ENCODE data around the gene SHF. TPM values are rescaled to one million over a fixed set of nuclear protein-coding genes. Genes with fewer than 3 reads are reported as not detected.

Gene SHF
- total and polyA plus RNA-seq, 2 of the 8 experiments (the other 6 are each of a cell fraction or from before 2014, with no cell fraction given) = 13.1 to 26.7 TPM

- H3K9ac ChIP-seq (replicated peaks in 1 of 4; ENCODE audit: extremely low read depth in 1 of 4, low read depth in 3 of 4, low read length in 3 of 4) = no peak overlapping the region
- CTCF ChIA-PET (ENCODE audit: partially characterized antibody) = interaction anchor here (0.8 to 10.1 kb wide), 6 partner anchors 9 to 131 kb away, joined by 3 to 57 read pairs (median 5); no protein-coding TSS in a partner anchor
Measured at GRCh38 chr15:45146405-45146804, 41.4 kb downstream of the SHF start.

More at GRCh38 chr15:45146405-45146804, 41.4 kb downstream of the SHF start:
- Histone ChIP-seq H2AK5ac (ENCODE audit: low read depth, low read length) (no peak overlapping the region), H3K9me3 (ENCODE audit: insufficient read depth in 2 of 2, low read depth in 1 of 2, low read length in 1 of 2) (no peaks in the 10 kb centered on the region), H3K27ac (ENCODE audit: low read depth, low read length) (no peak overlapping the region), H3K36me3 (ENCODE audit: control insufficient read depth in 2 of 4, insufficient read depth in 4 of 4, low read length in 3 of 4) (no peaks in the 10 kb centered on the region), H2BK20ac (ENCODE audit: low read length) (no peak overlapping the region), H3K14ac (ENCODE audit: insufficient read length) (no peak overlapping the region), H3K4me2 (ENCODE audit: insufficient read depth in 1 of 2, low read depth in 2 of 2, low read length in 2 of 2) (no peak overlapping the region), H3K79me2 (ENCODE audit: control insufficient read depth in 1 of 2, insufficient read depth in 2 of 2, low read length in 2 of 2) (no peaks in the 10 kb centered on the region), H4K20me1 (replicated peaks in 1 of 2; ENCODE audit: control insufficient read depth in 1 of 2, insufficient read depth in 2 of 2, low read length in 2 of 2) (no peaks in the 10 kb centered on the region), H3K4ac (replicated peaks; ENCODE audit: insufficient read length, low read depth, low read length) (no peak overlapping the region), H3K56ac (replicated peaks; ENCODE audit: insufficient read length, low read depth, low read length) (no peak overlapping the region), H2BK15ac (ENCODE audit: low read length) (no peak overlapping the region), H4K91ac (replicated peaks; ENCODE audit: insufficient read length, low read length) (no peak overlapping the region), H3K79me1 (ENCODE audit: low read depth, low read length) (no peaks in the 10 kb centered on the region; the same call in 1 of the 2 replicates), H2AFZ (ENCODE audit: low read length) (no peak overlapping the region), H3K18ac (ENCODE audit: extremely low read depth, low read length) (no peak overlapping the region), H2BK5ac (ENCODE audit: low read depth, low read length) (no peak overlapping the region), H4K8ac (ENCODE audit: extremely low read depth, insufficient read depth, low read length) (no peak overlapping the region), H3K27me3 (replicated peaks in 1 of 4; ENCODE audit: control insufficient read depth in 3 of 4, extremely low read depth in 1 of 4, insufficient read depth in 3 of 4, low read length in 3 of 4) (no peaks in the 10 kb centered on the region; a peak in 1 of 7 replicates), H3K23me2 (ENCODE audit: low read depth, low read length) (no peaks in the 10 kb centered on the region), H3K23ac (ENCODE audit: insufficient read length) (no peak overlapping the region), H3K4me1 (replicated peaks in 1 of 4; ENCODE audit: control insufficient read depth in 3 of 4, insufficient read depth in 4 of 4, low read length in 3 of 4) (no peaks in the 10 kb centered on the region; a peak in 1 of 7 replicates), H2BK120ac (replicated peaks; ENCODE audit: low read depth, low read length) (no peak overlapping the region), H2BK12ac (ENCODE audit: low read depth, low read length) (no peak overlapping the region), H3K4me3 (ENCODE audit: extremely low read depth in 1 of 4, insufficient read depth in 2 of 4, low read depth in 3 of 4, low read length in 4 of 4) (no peak overlapping the region), H4K5ac (ENCODE audit: insufficient read length, low read depth, low read length) (no peak overlapping the region)
- TF ChIP-seq RXRA (IDR thresholded peaks at IDR 0.05; ENCODE audit: insufficient read depth, low read depth, low read length) = no peak
- no peak for TF ChIP-seq TAF7 (optimal IDR thresholded peaks at IDR 0.05; ENCODE audit: borderline replicate concordance, low read depth, low read length)
- TF ChIP-seq ATF2 (IDR thresholded peaks at IDR 0.05; ENCODE audit: low read length) = no peak
- TF ChIP-seq GTF2F1 (IDR thresholded peaks at IDR 0.05; ENCODE audit: borderline replicate concordance, low read depth, low read length) = no peak
- TF ChIP-seq CTBP2 (IDR thresholded peaks at IDR 0.05; ENCODE audit: borderline replicate concordance, insufficient read depth, insufficient read length, low read length) = no peak
- no peak for TF ChIP-seq CBX8 (IDR thresholded peaks at IDR 0.05; ENCODE audit: borderline replicate concordance, low read depth, low read length)
- no peak for TF ChIP-seq ASH2L (IDR thresholded peaks at IDR 0.05; ENCODE audit: low read length)
- no peak for TF ChIP-seq MAFK (IDR thresholded peaks at IDR 0.05; ENCODE audit: low read depth, low read length)
- TF ChIP-seq RAD21 (IDR thresholded peaks at IDR 0.05 in 1 of 2, conservative IDR thresholded peaks at IDR 0.05 in 1 of 2; ENCODE audit: low read depth in 2 of 2, low read length in 2 of 2) = no peak
- POLR2A ChIA-PET (ENCODE audit: partially characterized antibody) = interaction anchor here (1.4 kb wide), 1 partner anchor 10 kb away, joined by 4 read pairs; no protein-coding TSS in a partner anchor
- WGBS, 2 experiments (ENCODE audit: extremely low coverage in 1 of 2, insufficient coverage in 1 of 2, insufficient read length in 1 of 2, insufficient replicate concordance in 2 of 2, low coverage in 1 of 2, low lambda C conversion rate in 2 of 2, missing lambda C conversion rate in 1 of 2) = 96% methylated on average over 4 of the region's 4 CpGs; no CpG with 5 or more reads in 1 of the 2 experiments
- no peak for DNase-seq (ENCODE audit: low read depth in 1 of 2, low spot score in 2 of 2)
- FAIRE-seq = no peak
